C1 segment of cervical spinal cord (tissue), 14 donors: ENCODE data around the gene MT1H.
A peak's percentile ranks its signal among the peaks of the same experiment; 100 is the strongest.
"Not testable (repeated sequence)": the region's sequence is repeated elsewhere in the genome, so short reads cannot be mapped to it uniquely, and the experiment has no call there.

Experiments
- DNase-seq, 14 donors: peaks; one replicate each; lab custom pipeline; 2025; lab: John Stamatoyannopoulos, UW

Gene MT1H

GRCh38 chr16:56669005-56669839 is at the start of gene MT1H:
Gene MT1H, plus strand, starts transcription at chr16:56669814. Its CDS starts 71 bp downstream, at chr16:56669885.
- no peak for DNase-seq

- DNase-seq, result no peak
These were observed 49.2 kb upstream of the MT1H start for GRCh38 chr16:56620339-56620897.

- not testable (repeated sequence) for DNase-seq
These were observed 47.8 kb upstream of the MT1H start for GRCh38 chr16:56621665-56622445.

- DNase-seq, result not testable (repeated sequence)
These were observed 46.4 kb upstream of the MT1H start for GRCh38 chr16:56623184-56623583.

GRCh38 chr16:56623637-56624036 is 46.0 kb upstream of the MT1H start:
- DNase-seq, result no peak

- DNase-seq, result peak in 12 of 14 donors; percentile 24 to 73 (median 50)
These were observed 44.3 kb upstream of the MT1H start, which contains the start of gene MT1E for GRCh38 chr16:56625140-56625942. Gene MT1E, plus strand, starts transcription at chr16:56625781. Its CDS starts 71 bp downstream, at chr16:56625852.

GRCh38 chr16:56625943-56626654 is 43.5 kb upstream of the MT1H start:
- peak in 3 of 14 donors; percentile 31 to 72 (median 40) for DNase-seq

- DNase-seq, result no peak
These were observed 42.9 kb upstream of the MT1H start for GRCh38 chr16:56626685-56627084.

- no peak for DNase-seq
These were observed 40.9 kb upstream of the MT1H start for GRCh38 chr16:56628486-56629350.

GRCh38 chr16:56629531-56629930 is 40.1 kb upstream of the MT1H start:
- no peak for DNase-seq

- DNase-seq, result no peak
These were observed 39.5 kb upstream of the MT1H start for GRCh38 chr16:56630134-56630533.

GRCh38 chr16:56631197-56631596 is 38.4 kb upstream of the MT1H start:
- DNase-seq, result no peak

GRCh38 chr16:56631832-56632155 is 37.8 kb upstream of the MT1H start:
- peak in 1 of 14 donors; percentile 49 for DNase-seq

- DNase-seq, result peak in 10 of 14 donors; percentile 7 to 89 (median 42)
These were observed 37.3 kb upstream of the MT1H start, which contains the start of gene MT1M for GRCh38 chr16:56632156-56632847. Gene MT1M, plus strand, starts transcription at chr16:56632659. Its CDS starts 73 bp downstream, at chr16:56632732.

- no peak for DNase-seq
These were observed 36.7 kb upstream of the MT1H start for GRCh38 chr16:56632848-56633365.

GRCh38 chr16:56633535-56633934 is 36.1 kb upstream of the MT1H start:
- no peak for DNase-seq

GRCh38 chr16:56634715-56635440 is 34.7 kb upstream of the MT1H start:
- peak in 1 of 14 donors; percentile 54 for DNase-seq

- no peak for DNase-seq
These were observed 34.1 kb upstream of the MT1H start for GRCh38 chr16:56635441-56635967.
